SK-N-SH treated with all-trans-retinoic acid at 6 μM for 48 hours (cell line): ENCODE data around the gene ZNF225.

Experiments
- ARNTL ChIP-seq: fragments of 450-650 bp; formaldehyde crosslinking; IDR thresholded peaks from 2 replicates; pipeline ENCODE4 v1.5.0; 2020; ENCODE audit warnings: low read depth, mild to moderate bottlenecking, moderate library complexity, borderline replicate concordance
- CREB5 ChIP-seq: fragments of 250-450 bp; sonication (Bioruptor Pico); IDR thresholded peaks from 2 replicates; pipeline ENCODE4 v1.5.1; 2020; ENCODE audit warnings: low read depth, mild to moderate bottlenecking, moderate library complexity
- ISL1 ChIP-seq: fragments of 250-450 bp; sonication (Bioruptor Pico); IDR thresholded peaks from 2 replicates; pipeline ENCODE4 v2.1.2; 2022; ENCODE audit warnings: mild to moderate bottlenecking, moderate library complexity
- PATZ1 ChIP-seq: fragments of 250-450 bp; sonication (Bioruptor Pico); IDR thresholded peaks from 2 replicates; pipeline ENCODE4 v1.8.0; 2020; ENCODE audit warnings: mild to moderate bottlenecking, moderate library complexity, borderline replicate concordance

GRCh38 chr19:44109458-44109857 lies 3.7 kb upstream of the ZNF225 start:
- TF ChIP-seq ARNTL (CRISPR knock-in tag): no peak
- no peak for TF ChIP-seq ISL1 (CRISPR knock-in tag)
- TF ChIP-seq CREB5: no peak
- no peak for TF ChIP-seq PATZ1 (CRISPR knock-in tag)
